ENCODE data around the gene PLS3.
"Not testable (repeated sequence)": the region's sequence is repeated elsewhere in the genome, so short reads cannot be mapped to it uniquely, and the experiment has no call there.

PLS3 gene

GRCh38 chrX:115609621-115610020 lies 48.6 kb downstream of the PLS3 start:
- DNase-seq (ENCODE audit: low read depth in 2 of 2): no peak

GRCh38 chrX:115616943-115617563 lies 56.1 kb downstream of the PLS3 start:
- no peak for DNase-seq (ENCODE audit: low read depth in 2 of 2)

- DNase-seq (ENCODE audit: low read depth in 2 of 2): no peak
These were observed 61.6 kb downstream of the PLS3 start for GRCh38 chrX:115622534-115622933.

- DNase-seq (ENCODE audit: low read depth in 2 of 2): no peak
These were observed 63.9 kb downstream of the PLS3 start for GRCh38 chrX:115624916-115625315.

- DNase-seq (ENCODE audit: low read depth in 2 of 2): no peak
These were observed 64.8 kb downstream of the PLS3 start for GRCh38 chrX:115625572-115626301.

- no peak for DNase-seq (ENCODE audit: low read depth in 2 of 2)
These were observed 69.2 kb downstream of the PLS3 start for GRCh38 chrX:115630204-115630603.

GRCh38 chrX:115632455-115632854 lies 71.5 kb downstream of the PLS3 start:
- no peak for DNase-seq (ENCODE audit: low read depth in 2 of 2)

- DNase-seq (ENCODE audit: low read depth in 2 of 2): not testable (repeated sequence)
These were observed 72.4 kb downstream of the PLS3 start for GRCh38 chrX:115633397-115633796.

- no peak for DNase-seq (ENCODE audit: low read depth in 2 of 2)
These were observed 78.4 kb downstream of the PLS3 start for GRCh38 chrX:115639334-115639880.

GRCh38 chrX:115642311-115642710 lies 81.3 kb downstream of the PLS3 start:
- DNase-seq (ENCODE audit: low read depth in 2 of 2): no peak

GRCh38 chrX:115642895-115643530 lies 82.0 kb downstream of the PLS3 start:
- DNase-seq (ENCODE audit: low read depth in 2 of 2): peak in 1 of 2 donors; percentile 7

- DNase-seq (ENCODE audit: low read depth in 2 of 2): not testable (repeated sequence)
These were observed 83.4 kb downstream of the PLS3 start for GRCh38 chrX:115644397-115644796.

- DNase-seq (ENCODE audit: low read depth in 2 of 2): no peak
These were observed 88.6 kb downstream of the PLS3 start for GRCh38 chrX:115649461-115650063.

- no peak for DNase-seq (ENCODE audit: low read depth in 2 of 2)
These were observed 89.5 kb downstream of the PLS3 start for GRCh38 chrX:115650449-115650848.

- peak in 1 of 2 donors; percentile 17 for DNase-seq (ENCODE audit: low read depth in 2 of 2)
These were observed 89.9 kb downstream of the PLS3 start for GRCh38 chrX:115650916-115651315.

- no peak for DNase-seq (ENCODE audit: low read depth in 2 of 2)
These were observed 91.2 kb downstream of the PLS3 start for GRCh38 chrX:115652221-115652620.

- DNase-seq (ENCODE audit: low read depth in 2 of 2): no peak
These were observed 104.1 kb downstream of the PLS3 start for GRCh38 chrX:115665122-115665521.

GRCh38 chrX:115679460-115679859 lies 118.5 kb downstream of the PLS3 start:
- DNase-seq (ENCODE audit: low read depth in 2 of 2): no peak

GRCh38 chrX:115687595-115687994 lies 126.6 kb downstream of the PLS3 start:
- DNase-seq (ENCODE audit: low read depth in 2 of 2): no peak

- no peak for DNase-seq (ENCODE audit: low read depth in 2 of 2)
These were observed 129.0 kb downstream of the PLS3 start for GRCh38 chrX:115689931-115690330.

GRCh38 chrX:115690511-115691216 lies 129.7 kb downstream of the PLS3 start:
- peak in 1 of 2 donors; percentile 7 for DNase-seq (ENCODE audit: low read depth in 2 of 2)

GRCh38 chrX:115693476-115693875 lies 132.5 kb downstream of the PLS3 start:
- DNase-seq (ENCODE audit: low read depth in 2 of 2): no peak

Measured in stimulated activated CD8-positive, alpha-beta memory T cell treated with anti-CD3 and anti-CD28 coated beads, Interleukin-15, amount 100 ng/mL, for 48 hours (primary cell).